ENCODE results near the gene HIVEP2.

DNA sequence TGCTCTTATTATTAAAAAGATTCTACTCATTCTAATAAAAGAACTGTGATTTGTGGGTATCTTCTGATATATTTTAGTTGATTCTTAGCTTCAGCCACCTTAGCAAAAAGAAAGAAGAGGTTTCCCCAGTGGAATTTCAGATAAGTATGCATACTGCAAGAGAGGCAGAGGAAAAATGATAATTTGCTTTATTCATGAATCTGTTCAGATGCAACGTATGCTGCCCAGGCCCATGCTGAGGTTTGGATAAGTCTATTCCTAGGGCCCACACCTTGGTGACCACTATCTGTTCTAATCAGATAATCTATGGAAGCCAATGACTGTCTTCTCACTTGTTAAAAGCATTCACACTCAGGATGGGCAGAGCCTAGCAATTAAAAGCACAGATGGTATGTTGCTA lies 194.0 kb downstream of the HIVEP2 start:
- TF ChIP-seq EZH2 (IDR thresholded peaks at IDR 0.05; ENCODE audit: insufficient read depth, poor library complexity, severe bottlenecking) (no peak), EZH2phosphoT487 (IDR thresholded peaks at IDR 0.05; ENCODE audit: insufficient read depth, low read depth) (no peak)
